HG03196 (cell line): ENCODE data around the gene TOP2A.

ENCODE experiments used
- ATAC-seq: cut with Tn5 transposase; IDR thresholded peaks from one replicate; pipeline ENCODE4 v1.9.1; 2021; ENCODE audit not compliant: unreplicated experiment

Gene TOP2A, protein sequence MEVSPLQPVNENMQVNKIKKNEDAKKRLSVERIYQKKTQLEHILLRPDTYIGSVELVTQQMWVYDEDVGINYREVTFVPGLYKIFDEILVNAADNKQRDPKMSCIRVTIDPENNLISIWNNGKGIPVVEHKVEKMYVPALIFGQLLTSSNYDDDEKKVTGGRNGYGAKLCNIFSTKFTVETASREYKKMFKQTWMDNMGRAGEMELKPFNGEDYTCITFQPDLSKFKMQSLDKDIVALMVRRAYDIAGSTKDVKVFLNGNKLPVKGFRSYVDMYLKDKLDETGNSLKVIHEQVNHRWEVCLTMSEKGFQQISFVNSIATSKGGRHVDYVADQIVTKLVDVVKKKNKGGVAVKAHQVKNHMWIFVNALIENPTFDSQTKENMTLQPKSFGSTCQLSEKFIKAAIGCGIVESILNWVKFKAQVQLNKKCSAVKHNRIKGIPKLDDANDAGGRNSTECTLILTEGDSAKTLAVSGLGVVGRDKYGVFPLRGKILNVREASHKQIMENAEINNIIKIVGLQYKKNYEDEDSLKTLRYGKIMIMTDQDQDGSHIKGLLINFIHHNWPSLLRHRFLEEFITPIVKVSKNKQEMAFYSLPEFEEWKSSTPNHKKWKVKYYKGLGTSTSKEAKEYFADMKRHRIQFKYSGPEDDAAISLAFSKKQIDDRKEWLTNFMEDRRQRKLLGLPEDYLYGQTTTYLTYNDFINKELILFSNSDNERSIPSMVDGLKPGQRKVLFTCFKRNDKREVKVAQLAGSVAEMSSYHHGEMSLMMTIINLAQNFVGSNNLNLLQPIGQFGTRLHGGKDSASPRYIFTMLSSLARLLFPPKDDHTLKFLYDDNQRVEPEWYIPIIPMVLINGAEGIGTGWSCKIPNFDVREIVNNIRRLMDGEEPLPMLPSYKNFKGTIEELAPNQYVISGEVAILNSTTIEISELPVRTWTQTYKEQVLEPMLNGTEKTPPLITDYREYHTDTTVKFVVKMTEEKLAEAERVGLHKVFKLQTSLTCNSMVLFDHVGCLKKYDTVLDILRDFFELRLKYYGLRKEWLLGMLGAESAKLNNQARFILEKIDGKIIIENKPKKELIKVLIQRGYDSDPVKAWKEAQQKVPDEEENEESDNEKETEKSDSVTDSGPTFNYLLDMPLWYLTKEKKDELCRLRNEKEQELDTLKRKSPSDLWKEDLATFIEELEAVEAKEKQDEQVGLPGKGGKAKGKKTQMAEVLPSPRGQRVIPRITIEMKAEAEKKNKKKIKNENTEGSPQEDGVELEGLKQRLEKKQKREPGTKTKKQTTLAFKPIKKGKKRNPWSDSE (N-terminal part only)

DNA sequence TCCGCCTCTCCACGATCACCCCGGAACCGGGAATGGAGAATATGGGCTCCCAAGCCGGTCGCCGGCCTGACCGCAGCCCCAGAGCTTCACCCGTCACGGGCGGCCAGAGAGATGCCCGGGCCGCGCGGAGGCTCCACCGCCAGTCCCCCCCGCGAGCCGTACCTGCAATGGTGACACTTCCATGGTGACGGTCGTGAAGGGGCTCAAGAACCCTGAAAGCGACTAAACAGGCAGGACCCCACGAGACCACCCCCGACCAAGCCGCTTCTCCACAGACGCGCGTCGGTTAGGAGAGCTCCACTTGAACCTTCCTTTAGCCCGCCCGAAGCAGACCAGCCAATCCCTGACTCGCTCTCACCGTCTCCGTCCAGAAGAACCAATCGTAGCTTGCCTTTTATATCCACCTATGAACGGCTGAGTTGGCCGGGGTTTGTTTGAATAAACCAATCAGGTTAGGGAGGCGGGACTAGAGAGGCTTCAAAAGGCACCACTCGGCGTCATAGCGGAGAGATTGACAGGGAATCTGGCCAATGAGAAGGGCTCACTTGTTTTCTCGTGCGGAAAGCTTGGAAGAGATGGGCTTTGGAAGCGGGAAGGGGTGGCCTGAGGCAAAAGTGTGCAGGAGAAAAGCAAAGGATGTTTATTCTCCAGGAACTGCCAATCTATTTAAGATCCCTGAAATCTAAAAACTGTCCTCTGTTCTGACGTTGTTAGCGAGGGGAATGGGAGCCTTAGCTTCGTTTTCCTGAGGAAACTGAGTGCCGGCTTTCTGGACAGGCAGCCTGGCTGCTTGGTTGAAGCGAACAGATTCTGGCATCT, at the start of gene TOP2A:
Gene TOP2A, minus strand, starts transcription at position 288 of the 819 bp plus-strand sequence. Its CDS starts 105 bp downstream, at position 183.
- peak; percentile 87 for ATAC-seq

DNA sequence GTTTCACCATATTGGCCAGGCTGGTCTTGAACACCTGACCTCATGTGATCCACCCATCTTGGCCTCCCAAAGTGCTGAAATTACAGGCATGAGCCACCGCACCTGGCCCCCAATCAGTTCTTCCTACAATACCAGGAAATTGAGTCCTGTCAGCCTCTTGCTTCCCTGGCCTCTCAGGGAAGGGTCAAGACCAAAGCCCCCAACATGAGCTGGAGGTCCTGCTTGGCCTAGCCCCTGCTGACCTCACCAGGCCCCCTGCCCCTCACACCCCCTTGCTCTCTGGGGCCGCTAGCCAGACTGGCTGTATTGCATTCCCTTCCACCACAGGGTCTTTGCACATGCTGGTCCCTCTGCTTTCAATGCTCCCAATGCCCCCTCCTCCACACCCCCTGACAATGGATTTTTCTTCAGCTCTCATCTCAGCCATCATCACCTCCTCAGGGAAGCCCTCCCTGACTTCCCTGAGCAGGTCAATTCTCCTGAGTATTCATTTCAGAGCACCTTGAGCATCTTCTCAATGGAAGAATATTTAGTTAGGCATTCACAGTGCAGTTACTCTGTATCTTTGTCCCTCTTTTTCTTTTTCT, 49.7 kb upstream of the TOP2A start:
- no peak for ATAC-seq

DNA sequence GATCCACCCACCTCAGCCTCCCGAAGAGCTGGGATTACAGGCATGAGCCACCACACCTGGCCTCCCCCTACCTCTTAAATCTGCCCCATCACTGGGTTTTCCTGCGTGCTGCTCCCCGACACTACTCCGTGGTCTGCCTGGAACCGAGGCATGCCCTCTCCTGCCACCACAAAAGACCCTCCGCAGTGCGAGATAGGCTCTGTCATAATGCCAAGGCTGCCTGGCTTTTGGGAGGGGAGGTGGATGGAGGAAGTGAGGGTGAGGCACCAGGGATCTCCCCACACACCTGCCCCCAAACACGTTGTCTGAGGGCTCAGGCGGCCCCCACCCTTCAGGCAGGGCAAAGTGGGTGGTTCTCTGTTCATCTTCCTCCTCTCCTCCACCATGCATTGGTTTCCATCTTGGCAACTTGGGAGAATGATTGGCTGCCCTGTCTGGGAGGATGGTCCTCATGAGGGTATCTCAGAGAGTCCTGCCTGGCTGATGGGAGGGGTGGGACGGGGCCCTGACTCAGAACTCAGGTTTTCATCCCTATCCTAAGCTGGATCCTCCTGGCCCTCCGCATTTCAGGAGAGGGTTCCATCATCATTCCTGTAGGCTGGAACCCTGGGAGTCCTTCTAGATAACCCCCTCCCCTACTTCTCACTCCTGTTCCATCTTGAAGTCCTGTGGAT, 48.7 kb upstream of the TOP2A start:
- ATAC-seq: no peak

DNA sequence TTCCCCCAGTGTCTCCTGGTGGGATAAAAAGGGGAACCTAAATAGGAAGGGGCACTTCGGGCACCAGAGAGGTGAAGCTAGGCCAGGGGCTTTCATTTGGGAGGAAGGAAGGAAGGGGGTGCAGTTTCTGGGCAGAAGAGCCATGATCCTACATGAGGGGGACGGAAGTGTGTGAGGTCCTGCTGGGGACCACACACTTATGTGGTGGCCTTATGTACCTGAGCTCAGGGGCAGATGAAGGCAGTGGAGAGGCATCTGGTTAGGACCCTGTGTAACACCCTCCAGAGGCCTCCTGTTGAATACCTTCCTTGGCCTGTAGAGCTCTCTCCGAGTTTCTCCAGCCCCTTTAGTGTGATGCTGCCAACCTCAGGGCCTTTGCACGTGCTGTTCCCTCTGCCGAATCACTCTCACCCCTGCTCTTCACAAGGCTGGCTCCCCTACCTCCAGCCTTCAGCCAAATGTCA, 46.7 kb upstream of the TOP2A start:
- ATAC-seq: no peak

DNA sequence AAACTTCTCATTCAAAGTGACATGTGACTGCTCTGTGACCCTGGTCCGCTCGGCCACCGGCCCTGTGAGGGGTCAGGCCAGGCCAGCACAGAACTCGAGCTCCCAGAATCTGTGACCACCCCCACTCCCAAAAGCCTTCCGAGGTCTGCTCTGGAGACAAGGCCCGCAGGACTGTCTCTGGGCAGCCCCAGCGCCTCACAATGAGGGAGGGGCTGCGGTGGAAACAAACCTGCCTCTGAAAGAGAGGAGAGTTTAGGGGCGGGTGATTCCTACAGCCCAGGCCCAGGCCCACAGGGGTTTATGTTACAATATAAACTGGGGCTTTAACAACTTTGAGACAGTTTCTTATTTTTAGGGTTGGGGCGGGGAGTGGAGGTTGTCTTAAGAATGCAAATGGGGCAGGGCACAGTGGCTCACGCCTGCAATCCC, 45.4 kb upstream of the TOP2A start:
- ATAC-seq: no peak

DNA sequence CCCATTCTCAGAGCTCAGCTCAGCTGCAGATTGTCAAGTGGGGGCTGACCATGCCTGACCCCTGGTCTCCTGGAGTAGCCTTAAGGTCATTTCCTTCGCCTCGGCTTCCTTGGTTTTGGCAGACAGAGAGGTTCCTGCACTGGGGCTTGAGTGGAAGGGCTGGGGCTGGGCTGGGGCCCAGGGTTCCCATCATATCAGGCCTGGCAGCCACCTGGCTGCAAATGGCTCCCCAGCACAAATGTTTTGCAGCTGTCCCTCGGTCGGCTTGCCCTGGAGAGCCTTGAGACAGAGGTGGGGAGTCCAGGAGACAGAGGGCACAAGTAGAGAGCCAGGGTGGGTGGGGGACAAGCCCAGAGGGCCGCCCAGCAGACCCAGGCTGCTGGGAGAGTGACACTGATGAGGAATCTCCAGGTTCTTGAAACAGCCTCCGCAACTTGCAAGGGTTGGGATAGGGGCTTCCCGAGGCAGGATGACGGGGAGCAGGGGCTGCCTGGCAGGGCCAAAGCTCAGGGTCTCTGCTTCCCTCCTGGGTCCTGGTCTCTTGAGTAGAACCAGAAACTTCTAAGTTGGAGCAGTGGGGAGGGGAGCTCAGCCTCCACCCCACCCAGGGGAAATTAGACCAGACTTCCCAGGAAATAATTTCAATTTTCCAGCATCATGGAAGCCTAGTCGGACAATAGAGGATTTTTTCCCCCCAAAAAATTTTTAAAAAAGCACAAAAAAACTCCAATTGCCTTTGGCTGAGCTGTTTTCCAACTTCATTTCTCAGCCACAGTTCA, 44.8 kb upstream of the TOP2A start:
- no peak for ATAC-seq

DNA sequence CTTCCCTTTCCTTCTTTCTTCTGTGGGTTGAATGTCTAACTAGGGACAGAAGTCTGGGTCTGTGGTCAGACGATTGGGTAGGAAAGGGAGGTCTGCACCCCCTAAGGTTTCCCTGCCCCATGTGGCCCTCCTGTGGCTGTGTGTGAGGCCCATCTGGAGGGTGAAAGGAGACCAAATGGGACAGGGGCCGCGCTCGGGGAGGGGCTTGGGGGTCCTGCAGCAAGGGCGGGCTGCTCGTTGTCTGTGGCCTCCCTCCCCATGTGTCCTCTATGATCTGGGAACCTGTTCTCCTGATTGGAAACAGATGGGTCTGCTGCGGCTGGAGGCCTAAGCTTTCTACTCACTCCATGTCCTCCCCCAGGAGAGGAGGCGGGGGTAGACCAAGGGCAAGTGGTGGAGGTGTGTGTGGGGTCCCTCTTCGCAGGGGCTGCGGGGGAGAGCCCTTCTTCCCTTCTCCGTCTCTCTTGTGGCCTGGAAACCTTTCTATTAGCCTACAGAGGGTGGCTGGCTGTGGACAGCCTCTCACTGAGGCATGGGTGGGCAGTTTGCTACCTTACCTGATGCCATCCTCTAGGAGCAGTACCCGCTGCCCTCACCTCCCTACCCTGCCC, 44.1 kb upstream of the TOP2A start:
- ATAC-seq: no peak

DNA sequence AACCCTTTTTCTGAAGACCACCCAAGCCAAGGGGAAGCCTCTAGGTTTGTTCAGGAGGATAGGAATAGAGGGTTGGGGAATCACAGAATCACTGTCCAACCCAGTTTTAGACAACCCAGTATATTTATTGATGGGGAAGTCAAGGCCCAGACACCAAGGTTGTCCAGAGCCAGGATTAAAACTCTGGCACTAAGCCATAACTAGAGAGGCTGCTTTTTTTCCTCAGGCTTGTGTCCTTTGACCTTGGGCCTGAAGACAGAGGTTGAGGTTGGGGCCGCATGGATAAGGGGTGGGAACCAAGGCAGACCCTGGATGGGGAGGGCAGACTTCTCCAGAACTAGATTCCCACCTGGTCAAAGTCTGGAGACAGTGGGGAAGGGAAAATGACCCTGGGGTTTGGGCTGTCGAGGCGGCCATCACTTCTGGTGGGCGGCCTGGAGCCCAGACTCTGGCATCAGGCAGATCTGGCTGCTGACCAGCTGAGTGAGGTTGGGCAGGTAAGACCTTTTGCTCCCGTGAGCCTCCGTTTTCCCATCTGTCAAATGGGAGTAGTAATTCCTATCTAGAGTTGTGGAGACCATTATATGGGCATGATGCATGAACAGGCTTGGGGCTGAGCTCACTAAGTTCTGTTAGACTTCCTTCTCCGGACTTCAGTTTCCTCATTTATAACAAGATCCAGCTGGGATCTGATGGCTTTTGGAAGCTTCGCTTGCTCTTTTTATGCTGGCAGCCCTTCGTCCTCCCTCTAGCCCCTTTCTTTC, 43.5 kb upstream of the TOP2A start:
- no peak for ATAC-seq

DNA sequence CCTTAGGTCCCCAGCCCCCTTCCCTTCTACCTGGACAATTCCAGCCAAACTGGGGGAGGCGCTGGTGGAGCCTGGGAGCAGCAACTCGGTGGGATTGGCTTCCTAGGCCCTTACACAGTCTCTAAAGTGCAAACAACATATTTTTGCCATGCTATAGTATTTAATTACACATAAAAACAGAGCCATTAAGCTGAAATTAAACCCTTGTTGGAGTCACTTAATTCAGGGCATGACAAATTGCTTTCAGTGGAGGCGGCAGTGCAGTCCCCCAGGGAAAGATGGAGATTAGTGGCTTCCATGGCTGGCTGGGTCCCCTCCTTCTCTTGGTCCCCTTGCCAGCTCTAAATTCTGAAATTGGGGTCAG, 42.9 kb upstream of the TOP2A start:
- ATAC-seq: no peak

DNA sequence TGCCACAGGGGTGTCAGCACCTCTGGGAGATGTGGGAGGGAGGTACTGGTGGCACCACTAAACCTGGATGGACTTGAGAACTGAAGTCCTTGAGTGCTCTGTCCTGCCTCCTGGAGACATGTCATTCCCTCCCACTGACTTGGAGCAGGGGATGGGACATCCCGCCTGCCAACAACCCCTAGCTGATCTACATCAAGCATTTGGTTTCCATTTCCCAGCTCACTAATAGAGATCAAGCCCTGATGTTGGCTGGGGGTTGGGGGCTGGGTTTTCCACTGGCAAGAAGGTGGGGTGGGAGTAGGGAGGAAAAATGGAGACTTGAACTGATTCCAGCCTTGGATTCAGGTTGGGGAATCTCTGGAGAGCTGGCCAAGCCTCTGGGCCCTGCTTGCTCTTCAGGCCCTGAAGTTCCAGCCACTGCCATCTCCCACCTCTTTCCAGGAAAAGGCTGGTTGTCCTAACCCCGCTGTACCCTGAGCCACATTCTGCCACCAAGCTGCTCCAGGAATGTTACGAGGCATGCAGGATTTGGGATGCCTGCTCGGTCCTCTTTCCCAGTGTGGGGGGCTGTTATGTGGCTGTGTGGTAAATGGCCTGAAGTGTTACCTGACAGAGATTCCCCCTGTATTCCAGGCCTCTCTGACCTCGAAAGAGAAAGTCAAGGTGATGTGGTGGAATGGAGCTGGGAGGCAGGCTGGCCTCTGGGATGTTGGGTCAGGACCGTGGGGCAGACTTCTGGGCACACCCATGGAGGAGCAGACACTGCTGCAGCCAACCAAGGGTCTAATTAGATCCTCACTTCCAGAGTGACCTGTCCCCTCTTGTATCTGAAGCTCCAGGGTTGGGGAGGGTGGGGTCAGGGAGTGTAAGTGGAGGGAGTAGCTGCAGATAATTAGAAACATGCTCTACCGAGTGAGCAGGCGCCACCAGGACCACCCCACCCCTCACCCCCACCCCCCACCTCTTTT, 42.2 kb upstream of the TOP2A start:
- no peak for ATAC-seq

DNA sequence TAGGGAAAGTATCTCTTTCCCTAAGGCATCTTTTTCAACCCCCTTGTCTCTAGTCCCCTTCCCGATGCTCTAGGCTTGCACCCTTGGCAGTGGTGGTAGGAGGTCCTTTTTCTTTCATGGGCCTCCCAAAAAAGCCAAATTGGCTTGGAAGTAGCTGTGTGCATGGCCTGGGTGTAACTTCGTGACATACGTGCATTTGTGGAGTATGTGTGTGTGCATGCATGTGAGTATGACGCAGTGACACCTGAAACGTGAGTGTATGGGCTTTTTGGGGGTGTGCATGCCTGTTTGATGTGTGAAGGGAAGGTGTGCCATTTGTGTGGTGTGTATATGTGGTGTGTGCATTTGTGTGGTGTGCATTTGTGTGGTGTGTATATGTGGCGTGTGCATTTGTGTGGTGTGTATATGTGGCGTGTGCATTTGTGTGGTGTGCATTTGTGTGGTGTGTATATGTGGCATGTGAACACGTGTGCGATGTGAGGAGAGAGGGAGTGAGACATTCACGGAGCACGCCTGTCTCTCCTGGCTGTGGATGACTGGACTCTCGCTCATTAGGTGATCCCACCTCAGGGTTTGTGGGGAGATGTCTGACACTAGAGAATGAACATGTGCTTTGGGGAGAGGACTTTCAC, 41.3 kb upstream of the TOP2A start:
- ATAC-seq: no peak

DNA sequence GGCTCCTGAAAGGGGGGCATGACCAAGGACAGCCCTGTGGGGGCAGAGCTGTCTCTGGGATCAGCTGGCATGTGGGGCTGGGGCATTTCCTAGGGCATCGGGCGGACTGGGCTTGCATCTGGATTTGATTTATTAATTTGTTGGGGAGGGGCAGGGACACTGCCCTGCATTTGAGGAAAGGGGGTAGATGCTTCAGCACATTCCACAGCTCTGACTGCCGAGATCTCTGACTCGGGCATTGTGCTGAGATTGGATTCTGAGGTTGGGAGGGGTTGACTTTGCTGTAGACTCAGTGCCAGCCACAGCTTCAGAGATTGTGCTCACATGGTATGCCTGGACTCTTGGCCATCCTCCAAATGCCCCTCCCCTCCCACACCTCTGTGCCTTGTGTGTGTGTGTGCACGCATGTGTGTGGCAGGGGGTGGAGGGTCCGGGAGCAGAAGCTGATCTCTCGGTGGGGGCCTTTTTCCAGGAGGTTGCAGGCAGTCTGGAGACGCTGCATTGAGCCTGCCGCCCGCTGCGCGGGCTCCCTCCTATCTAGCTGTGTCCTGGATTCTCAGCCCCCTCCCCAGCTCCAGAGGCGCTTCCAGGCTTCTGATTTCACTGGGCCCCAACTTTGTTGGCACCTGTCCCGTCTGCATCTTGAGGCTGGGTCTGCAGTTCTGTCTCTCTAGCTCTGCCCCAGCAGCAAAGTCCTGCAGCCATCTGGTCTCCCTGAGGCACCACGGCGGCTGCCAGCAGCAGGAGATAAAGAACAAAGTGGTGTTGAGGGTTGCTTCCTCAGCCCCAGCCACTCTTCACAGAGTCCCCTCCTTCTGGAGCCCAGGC, 40.5 kb upstream of the TOP2A start:
- ATAC-seq: no peak

DNA sequence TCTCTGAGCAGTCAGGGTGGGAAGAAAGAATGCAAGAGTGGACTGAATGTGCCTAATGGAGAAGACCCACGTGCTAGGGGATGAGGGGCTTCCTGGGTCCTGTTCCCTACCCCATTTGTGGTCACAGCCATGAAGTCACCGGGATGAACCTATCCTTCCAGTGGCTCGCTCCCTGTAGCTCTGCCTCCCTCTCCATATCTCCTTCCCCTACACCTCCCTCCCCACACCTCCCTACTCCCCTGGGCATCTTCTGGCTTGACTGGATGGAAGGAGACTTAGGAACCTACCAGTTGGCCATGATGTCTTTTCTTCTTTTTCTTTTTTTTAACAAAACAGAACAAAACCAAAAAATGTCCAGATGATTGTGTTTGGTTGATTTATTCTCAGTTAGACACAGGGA, 39.7 kb upstream of the TOP2A start:
- no peak for ATAC-seq

DNA sequence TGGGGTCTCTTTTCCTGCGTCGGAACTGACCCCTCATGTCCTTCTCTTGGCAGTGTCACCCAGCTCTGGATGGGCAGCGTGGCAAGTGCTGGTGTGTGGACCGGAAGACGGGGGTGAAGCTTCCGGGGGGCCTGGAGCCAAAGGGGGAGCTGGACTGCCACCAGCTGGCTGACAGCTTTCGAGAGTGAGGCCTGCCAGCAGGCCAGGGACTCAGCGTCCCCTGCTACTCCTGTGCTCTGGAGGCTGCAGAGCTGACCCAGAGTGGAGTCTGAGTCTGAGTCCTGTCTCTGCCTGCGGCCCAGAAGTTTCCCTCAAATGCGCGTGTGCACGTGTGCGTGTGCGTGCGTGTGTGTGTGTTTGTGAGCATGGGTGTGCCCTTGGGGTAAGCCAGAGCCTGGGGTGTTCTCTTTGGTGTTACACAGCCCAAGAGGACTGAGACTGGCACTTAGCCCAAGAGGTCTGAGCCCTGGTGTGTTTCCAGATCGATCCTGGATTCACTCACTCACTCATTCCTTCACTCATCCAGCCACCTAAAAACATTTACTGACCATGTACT, 38.8 kb upstream of the TOP2A start:
- no peak for ATAC-seq

DNA sequence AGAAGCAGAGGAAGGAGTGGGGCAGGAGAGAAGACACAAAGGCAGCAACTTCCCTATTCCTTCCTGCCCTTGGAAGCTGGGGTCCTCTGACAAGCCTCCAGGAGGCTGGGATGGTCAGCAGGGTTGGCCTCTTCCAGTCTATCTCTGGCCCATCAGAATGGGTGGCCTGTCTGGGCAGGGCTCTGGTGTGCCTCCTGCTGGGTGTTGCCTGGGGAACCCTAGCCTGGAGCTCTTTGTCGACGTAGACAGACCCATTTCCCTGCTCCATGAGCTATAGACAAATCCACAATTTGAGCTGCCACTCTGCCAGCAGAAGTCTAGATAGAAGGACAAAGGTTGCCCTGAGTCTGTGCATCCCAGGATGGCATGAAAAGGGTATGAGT, 36.9 kb upstream of the TOP2A start:
- no peak for ATAC-seq
